HepG2 (cell line): Measurements from ENCODE around the gene FAT4. TPM values are rescaled to one million over a fixed set of nuclear protein-coding genes. Genes with fewer than 3 reads are reported as not detected.

Source experiments
- ATAC-seq: fragments of 200-7000 bp; cut with Tn5 transposase; 3 replicates; pipeline ENCODE4 v1.9.1; 2020; ENCODE audit warnings: mild to moderate bottlenecking, moderate library complexity
- BruUV-seq: library from RNA; stranded (reverse); fragments of 400-500 nt; replicated peaks from 2 replicates; lab custom pipeline; 2021; lab: Mats Ljungman, UMichigan
- CTCF ChIA-PET: fragments of 300-600 bp; formaldehyde crosslinking; extraction: SDS; loops from one replicate; lab custom pipeline; 2021; ENCODE audit warnings: low total read pairs, inconsistent platforms, low intra/inter-chr PET ratio; lab: Yijun Ruan, JAX
- POLR2A ChIA-PET: fragments of 350-600 bp; sonication (Branson Sonifier 250); formaldehyde crosslinking; loops from one replicate; lab custom pipeline; 2020; ENCODE audit warnings: antibody characterized with exemption, inconsistent platforms; lab: Yijun Ruan, JAX
- DNase-seq: peaks from one replicate; pipeline ENCODE4 v3.0.0-alpha.2; 2015; ENCODE audit warnings: low spot score
- FAIRE-seq: peaks from 3 replicates; lab custom pipeline; 2011; peaks lifted over from hg19 to GRCh38; lab: Jason Lieb, UNC
- H2AFZ ChIP-seq: one replicate; pipeline ENCODE4 v1.6.1; 2011; ENCODE audit warnings: low read length, inconsistent platforms
- H3K27ac ChIP-seq: fragments of 300-600 bp; 3 replicates; pipeline ENCODE4 v1.8.0; 2011; ENCODE audit warnings: mixed run types, mild to moderate bottlenecking, mixed read lengths, low read length, inconsistent platforms; ENCODE audit not compliant: insufficient read depth; ENCODE audit errors: extremely low read length
- H3K27me3 ChIP-seq, 2 experiments: fragments of 200-600 bp in 1 of 2; 2 replicates in 1 of 2; 3 replicates in 1 of 2; pipeline versions ENCODE4 v1.6.0 to v1.8.0; 2011; ENCODE audit warnings: low read length in 2 of 2, mild to moderate bottlenecking in 2 of 2, moderate library complexity in 2 of 2, inconsistent platforms in 1 of 2; ENCODE audit not compliant: insufficient read depth in 2 of 2, control insufficient read depth in 1 of 2
- H3K36me3 ChIP-seq, 2 experiments: fragments of 200-600 bp in 1 of 2; replicated peaks in 1 of 2; 2 replicates in 1 of 2; 3 replicates in 1 of 2; pipeline versions ENCODE4 v1.5.1 to v1.8.0; 2011; ENCODE audit warnings: low read length in 2 of 2, inconsistent platforms in 1 of 2; ENCODE audit not compliant: insufficient read depth in 2 of 2, control insufficient read depth in 1 of 2
- H3K4me1 ChIP-seq: 2 replicates; pipeline ENCODE4 v1.5.1; 2012; ENCODE audit warnings: low read length, inconsistent platforms; ENCODE audit not compliant: insufficient read depth
- H3K4me2 ChIP-seq: 2 replicates; pipeline ENCODE4 v1.6.0; 2011; ENCODE audit warnings: low read depth, low read length, inconsistent platforms
- H3K4me3 ChIP-seq, 3 experiments: fragments of 200-600 bp in 1 of 3; sonication (generic), shearing (Covaris generic) in 1 of 3; replicated peaks in 1 of 3; 2 replicates each; pipeline ENCODE4 v1.5.1; 2011 to 2016; ENCODE audit warnings: low read length in 3 of 3, inconsistent platforms in 2 of 3, low read depth in 2 of 3, mild to moderate bottlenecking in 2 of 3, control low read depth in 1 of 3, mixed read lengths in 1 of 3; ENCODE audit not compliant: insufficient read depth in 1 of 3
- H3K79me2 ChIP-seq: one replicate; pipeline ENCODE4 v1.6.1; 2011; ENCODE audit warnings: low read length, inconsistent platforms; ENCODE audit not compliant: insufficient read depth
- H3K9ac ChIP-seq: 2 replicates; pipeline ENCODE4 v1.6.0; 2011; ENCODE audit warnings: mild to moderate bottlenecking, low read depth, low read length, inconsistent platforms; ENCODE audit not compliant: insufficient read depth
- H3K9me3 ChIP-seq: 2 replicates; pipeline ENCODE4 v1.5.1; 2012; ENCODE audit warnings: mild to moderate bottlenecking, low read length
- H4K20me1 ChIP-seq: 2 replicates; pipeline ENCODE4 v1.6.0; 2011; ENCODE audit warnings: inconsistent platforms, mild to moderate bottlenecking, low read length, moderate library complexity; ENCODE audit not compliant: insufficient read depth
- ASH2L ChIP-seq: fragments of 300-600, 200-600 bp; sonication (generic); IDR thresholded peaks from 2 replicates; pipeline ENCODE4 v1.7.0; 2017; ENCODE audit warnings: low read depth, mild to moderate bottlenecking, moderate library complexity, mixed read lengths, low read length; ENCODE audit not compliant: insufficient read length
- HMG20B ChIP-seq: conservative IDR thresholded peaks from 2 replicates; pipeline ENCODE4 v1.6.1; 2016; ENCODE audit warnings: missing genetic modification reagents, missing compliant biosample characterization
- KMT2A ChIP-seq: sonication (generic); formaldehyde crosslinking; IDR thresholded peaks from 2 replicates; pipeline ENCODE4 v1.4.0; 2020; ENCODE audit warnings: missing genetic modification reagents
- RNF219 ChIP-seq: sonication (generic); formaldehyde crosslinking; IDR thresholded peaks from 2 replicates; pipeline ENCODE4 v1.5.0; 2020; ENCODE audit warnings: mild to moderate bottlenecking, missing genetic modification reagents
- SETDB1 ChIP-seq: sonication (generic); formaldehyde crosslinking; IDR thresholded peaks from 2 replicates; pipeline ENCODE4 v1.5.1; 2020; ENCODE audit warnings: missing genetic modification reagents, mild to moderate bottlenecking, borderline replicate concordance
- SNAI1 ChIP-seq: sonication (generic); formaldehyde crosslinking; IDR thresholded peaks from 2 replicates; pipeline ENCODE4 v1.5.0; 2020; ENCODE audit warnings: mild to moderate bottlenecking, missing genetic modification reagents, borderline replicate concordance
- YEATS2 ChIP-seq: sonication (generic); formaldehyde crosslinking; IDR thresholded peaks from 2 replicates; pipeline ENCODE4 v1.4.0; 2020; ENCODE audit warnings: missing genetic modification reagents, borderline replicate concordance
- ZNF34 ChIP-seq: sonication (generic); formaldehyde crosslinking; IDR thresholded peaks from 2 replicates; pipeline ENCODE4 v1.4.0; 2020; ENCODE audit warnings: mild to moderate bottlenecking, missing genetic modification reagents, borderline replicate concordance
- in situ Hi-C: cut with HindIII; loops from 2 replicates; pipeline ENCODE4 v1.10.0; 2017; ENCODE audit warnings: low pct_unique_long_range_greater_than_20kb; ENCODE audit not compliant: extremely low pct_ligation_motif_present
- intact Hi-C: fragments of 100-400 bp; cut with micrococcal nuclease; formaldehyde crosslinking; loops from one replicate; pipeline ENCODE4 v1.10.0; 2022; ENCODE audit not compliant: unreplicated experiment
- polyA plus RNA-seq, 8 experiments: library from polyadenylated mRNA; depleted of rRNA in 3 of 8; stranded (reverse) in 7 of 8; unstranded in 1 of 8; fragments of >200 nt; fragmentation: Illumina TruSeq in 4 of 8; extraction: Trizol in 4 of 8; gene quantifications; 2 replicates each; pipeline versions ENCODE4 v1.2.1 to v1.2.3, GENCODE V29; 2011 to 2016; ENCODE audit warnings: low read depth in 4 of 8, missing spikeins in 1 of 8, mixed read lengths in 1 of 8; ENCODE audit not compliant: insufficient read depth in 1 of 8
- total RNA-seq, 5 experiments: library from RNA; depleted of rRNA; stranded (reverse); fragments of >200 nt; fragmentation: Illumina TruSeq; extraction: Trizol; gene quantifications; 2 replicates each; pipeline ENCODE4 v1.2.3, GENCODE V29; 2016; ENCODE audit warnings: low read depth in 1 of 5
- TF ChIP-seq, protein P1 (sequence below): sonication (generic); formaldehyde crosslinking; IDR thresholded peaks from 2 replicates; pipeline ENCODE4 v1.4.0; 2020; ENCODE audit warnings: missing genetic modification reagents
- TF ChIP-seq, protein P2 (sequence below): sonication (generic); formaldehyde crosslinking; IDR thresholded peaks from 2 replicates; pipeline ENCODE4 v1.4.0; 2020; ENCODE audit warnings: mild to moderate bottlenecking, missing genetic modification reagents

FAT4 gene
- total and polyA plus RNA-seq, 2 of the 13 experiments (the other 11 are each of a cell fraction or from before 2014, with no cell fraction given): 0.27 to 1.2 TPM

GRCh38 chr4:125321709-125322365 is 7.1 kb downstream of the FAT4 start:
- H3K4me3 ChIP-seq: no peak overlapping the region
- TF ChIP-seq HMG20B (CRISPR knock-in tag) (no peak), SNAI1 (no peak), ASH2L (no peak), ZNF34 (CRISPR knock-in tag) (no peak), YEATS2 (no peak), SETDB1 (CRISPR knock-in tag) (no peak), RNF219 (no peak), KMT2A (CRISPR knock-in tag) (no peak)
- TF ChIP-seq, protein P1, sequence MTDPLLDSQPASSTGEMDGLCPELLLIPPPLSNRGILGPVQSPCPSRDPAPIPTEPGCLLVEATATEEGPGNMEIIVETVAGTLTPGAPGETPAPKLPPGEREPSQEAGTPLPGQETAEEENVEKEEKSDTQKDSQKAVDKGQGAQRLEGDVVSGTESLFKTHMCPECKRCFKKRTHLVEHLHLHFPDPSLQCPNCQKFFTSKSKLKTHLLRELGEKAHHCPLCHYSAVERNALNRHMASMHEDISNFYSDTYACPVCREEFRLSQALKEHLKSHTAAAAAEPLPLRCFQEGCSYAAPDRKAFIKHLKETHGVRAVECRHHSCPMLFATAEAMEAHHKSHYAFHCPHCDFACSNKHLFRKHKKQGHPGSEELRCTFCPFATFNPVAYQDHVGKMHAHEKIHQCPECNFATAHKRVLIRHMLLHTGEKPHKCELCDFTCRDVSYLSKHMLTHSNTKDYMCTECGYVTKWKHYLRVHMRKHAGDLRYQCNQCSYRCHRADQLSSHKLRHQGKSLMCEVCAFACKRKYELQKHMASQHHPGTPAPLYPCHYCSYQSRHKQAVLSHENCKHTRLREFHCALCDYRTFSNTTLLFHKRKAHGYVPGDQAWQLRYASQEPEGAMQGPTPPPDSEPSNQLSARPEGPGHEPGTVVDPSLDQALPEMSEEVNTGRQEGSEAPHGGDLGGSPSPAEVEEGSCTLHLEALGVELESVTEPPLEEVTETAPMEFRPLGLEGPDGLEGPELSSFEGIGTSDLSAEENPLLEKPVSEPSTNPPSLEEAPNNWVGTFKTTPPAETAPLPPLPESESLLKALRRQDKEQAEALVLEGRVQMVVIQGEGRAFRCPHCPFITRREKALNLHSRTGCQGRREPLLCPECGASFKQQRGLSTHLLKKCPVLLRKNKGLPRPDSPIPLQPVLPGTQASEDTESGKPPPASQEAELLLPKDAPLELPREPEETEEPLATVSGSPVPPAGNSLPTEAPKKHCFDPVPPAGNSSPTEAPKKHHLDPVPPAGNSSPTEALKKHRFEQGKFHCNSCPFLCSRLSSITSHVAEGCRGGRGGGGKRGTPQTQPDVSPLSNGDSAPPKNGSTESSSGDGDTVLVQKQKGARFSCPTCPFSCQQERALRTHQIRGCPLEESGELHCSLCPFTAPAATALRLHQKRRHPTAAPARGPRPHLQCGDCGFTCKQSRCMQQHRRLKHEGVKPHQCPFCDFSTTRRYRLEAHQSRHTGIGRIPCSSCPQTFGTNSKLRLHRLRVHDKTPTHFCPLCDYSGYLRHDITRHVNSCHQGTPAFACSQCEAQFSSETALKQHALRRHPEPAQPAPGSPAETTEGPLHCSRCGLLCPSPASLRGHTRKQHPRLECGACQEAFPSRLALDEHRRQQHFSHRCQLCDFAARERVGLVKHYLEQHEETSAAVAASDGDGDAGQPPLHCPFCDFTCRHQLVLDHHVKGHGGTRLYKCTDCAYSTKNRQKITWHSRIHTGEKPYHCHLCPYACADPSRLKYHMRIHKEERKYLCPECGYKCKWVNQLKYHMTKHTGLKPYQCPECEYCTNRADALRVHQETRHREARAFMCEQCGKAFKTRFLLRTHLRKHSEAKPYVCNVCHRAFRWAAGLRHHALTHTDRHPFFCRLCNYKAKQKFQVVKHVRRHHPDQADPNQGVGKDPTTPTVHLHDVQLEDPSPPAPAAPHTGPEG (CRISPR knock-in tag): no peak
- TF ChIP-seq, protein P2, sequence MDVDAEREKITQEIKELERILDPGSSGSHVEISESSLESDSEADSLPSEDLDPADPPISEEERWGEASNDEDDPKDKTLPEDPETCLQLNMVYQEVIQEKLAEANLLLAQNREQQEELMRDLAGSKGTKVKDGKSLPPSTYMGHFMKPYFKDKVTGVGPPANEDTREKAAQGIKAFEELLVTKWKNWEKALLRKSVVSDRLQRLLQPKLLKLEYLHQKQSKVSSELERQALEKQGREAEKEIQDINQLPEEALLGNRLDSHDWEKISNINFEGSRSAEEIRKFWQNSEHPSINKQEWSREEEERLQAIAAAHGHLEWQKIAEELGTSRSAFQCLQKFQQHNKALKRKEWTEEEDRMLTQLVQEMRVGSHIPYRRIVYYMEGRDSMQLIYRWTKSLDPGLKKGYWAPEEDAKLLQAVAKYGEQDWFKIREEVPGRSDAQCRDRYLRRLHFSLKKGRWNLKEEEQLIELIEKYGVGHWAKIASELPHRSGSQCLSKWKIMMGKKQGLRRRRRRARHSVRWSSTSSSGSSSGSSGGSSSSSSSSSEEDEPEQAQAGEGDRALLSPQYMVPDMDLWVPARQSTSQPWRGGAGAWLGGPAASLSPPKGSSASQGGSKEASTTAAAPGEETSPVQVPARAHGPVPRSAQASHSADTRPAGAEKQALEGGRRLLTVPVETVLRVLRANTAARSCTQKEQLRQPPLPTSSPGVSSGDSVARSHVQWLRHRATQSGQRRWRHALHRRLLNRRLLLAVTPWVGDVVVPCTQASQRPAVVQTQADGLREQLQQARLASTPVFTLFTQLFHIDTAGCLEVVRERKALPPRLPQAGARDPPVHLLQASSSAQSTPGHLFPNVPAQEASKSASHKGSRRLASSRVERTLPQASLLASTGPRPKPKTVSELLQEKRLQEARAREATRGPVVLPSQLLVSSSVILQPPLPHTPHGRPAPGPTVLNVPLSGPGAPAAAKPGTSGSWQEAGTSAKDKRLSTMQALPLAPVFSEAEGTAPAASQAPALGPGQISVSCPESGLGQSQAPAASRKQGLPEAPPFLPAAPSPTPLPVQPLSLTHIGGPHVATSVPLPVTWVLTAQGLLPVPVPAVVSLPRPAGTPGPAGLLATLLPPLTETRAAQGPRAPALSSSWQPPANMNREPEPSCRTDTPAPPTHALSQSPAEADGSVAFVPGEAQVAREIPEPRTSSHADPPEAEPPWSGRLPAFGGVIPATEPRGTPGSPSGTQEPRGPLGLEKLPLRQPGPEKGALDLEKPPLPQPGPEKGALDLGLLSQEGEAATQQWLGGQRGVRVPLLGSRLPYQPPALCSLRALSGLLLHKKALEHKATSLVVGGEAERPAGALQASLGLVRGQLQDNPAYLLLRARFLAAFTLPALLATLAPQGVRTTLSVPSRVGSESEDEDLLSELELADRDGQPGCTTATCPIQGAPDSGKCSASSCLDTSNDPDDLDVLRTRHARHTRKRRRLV: no peak

More at GRCh38 chr4:125321709-125322365, 7.1 kb downstream of the FAT4 start:
- Histone ChIP-seq H3K79me2 (no peaks in the 10 kb centered on the region), H3K4me2 (no peak overlapping the region), H3K27ac (no peak overlapping the region), H3K9ac (no peak overlapping the region), H3K4me1 (no peaks in the 10 kb centered on the region), H4K20me1 (no peaks in the 10 kb centered on the region), H3K27me3 (no peaks in the 10 kb centered on the region), H3K36me3 (no peaks in the 10 kb centered on the region), H2AFZ (no peak overlapping the region), H3K9me3 (no peaks in the 10 kb centered on the region)
- FAIRE-seq (no peak), DNase-seq (no peak), ATAC-seq (no peak)
- ChIA-PET POLR2A (no interaction called here), CTCF (no interaction called here)
- in situ Hi-C loops: loop anchor here (25.0 kb wide), 1 partner anchor 1290 kb away; no protein-coding TSS in a partner anchor
- intact Hi-C loops: no loop called here
- no TSS peak for BruUV-seq
